HG02678 (cell line): ENCODE results near the gene ZNF860.
"Not testable (repeated sequence)": the region's sequence is repeated elsewhere in the genome, so short reads cannot be mapped to it uniquely, and the experiment has no call there.

Experiments used
- ATAC-seq: cut with Tn5 transposase; IDR thresholded peaks from one replicate; pipeline ENCODE4 v1.9.1; 2021; ENCODE audit warnings: mild to moderate bottlenecking, moderate library complexity; ENCODE audit not compliant: unreplicated experiment

Gene ZNF860

GRCh38 chr3:31960793-31961431 lies 20.6 kb upstream of the ZNF860 start:
- ATAC-seq = peak; percentile 62

- no peak for ATAC-seq
These were observed 18.7 kb upstream of the ZNF860 start for GRCh38 chr3:31962801-31963205.

GRCh38 chr3:31966978-31967591 lies 14.5 kb upstream of the ZNF860 start:
- no peak for ATAC-seq

- no peak for ATAC-seq
These were observed 14.0 kb upstream of the ZNF860 start for GRCh38 chr3:31967592-31967991.

- ATAC-seq = no peak
These were observed 13.1 kb upstream of the ZNF860 start for GRCh38 chr3:31968369-31968926.

- ATAC-seq = no peak
These were observed 12.6 kb upstream of the ZNF860 start for GRCh38 chr3:31968927-31969418.

GRCh38 chr3:31971607-31972006 lies 9.9 kb upstream of the ZNF860 start:
- no peak for ATAC-seq

GRCh38 chr3:31973081-31973480 lies 8.5 kb upstream of the ZNF860 start:
- no peak for ATAC-seq

- no peak for ATAC-seq
These were observed 7.7 kb upstream of the ZNF860 start for GRCh38 chr3:31973837-31974236.

GRCh38 chr3:31974471-31974870 lies 7.1 kb upstream of the ZNF860 start:
- ATAC-seq = no peak

GRCh38 chr3:31974964-31975363 lies 6.6 kb upstream of the ZNF860 start:
- ATAC-seq = no peak

- no peak for ATAC-seq
These were observed 5.2 kb upstream of the ZNF860 start for GRCh38 chr3:31976302-31976701.

- no peak for ATAC-seq
These were observed 3.8 kb upstream of the ZNF860 start for GRCh38 chr3:31977736-31978135.

GRCh38 chr3:31978553-31978952 lies 3.0 kb upstream of the ZNF860 start:
- ATAC-seq = no peak

- peak; percentile 62 for ATAC-seq
These were observed 2.4 kb upstream of the ZNF860 start for GRCh38 chr3:31979001-31979697.

- peak; percentile 38 for ATAC-seq
These were observed 882 bp upstream of the ZNF860 start for GRCh38 chr3:31980530-31981205.

GRCh38 chr3:31984321-31984720 lies 2.8 kb downstream of the ZNF860 start:
- no peak for ATAC-seq

- ATAC-seq = no peak
These were observed 4.3 kb downstream of the ZNF860 start for GRCh38 chr3:31985831-31986230.

- ATAC-seq = no peak
These were observed 6.7 kb downstream of the ZNF860 start for GRCh38 chr3:31988271-31988670.

GRCh38 chr3:31992995-31993394 lies 11.4 kb downstream of the ZNF860 start:
- not testable (repeated sequence) for ATAC-seq

GRCh38 chr3:31993843-31994242 lies 12.3 kb downstream of the ZNF860 start:
- ATAC-seq = no peak
